TTC549 (cell line): Measurements from ENCODE around the gene MYCBPAP.

Experiments used
- FAIRE-seq: peaks from 2 replicates; lab custom pipeline; 2012; peaks lifted over from hg19 to GRCh38; lab: Jason Lieb, UNC

MYCBPAP gene

DNA sequence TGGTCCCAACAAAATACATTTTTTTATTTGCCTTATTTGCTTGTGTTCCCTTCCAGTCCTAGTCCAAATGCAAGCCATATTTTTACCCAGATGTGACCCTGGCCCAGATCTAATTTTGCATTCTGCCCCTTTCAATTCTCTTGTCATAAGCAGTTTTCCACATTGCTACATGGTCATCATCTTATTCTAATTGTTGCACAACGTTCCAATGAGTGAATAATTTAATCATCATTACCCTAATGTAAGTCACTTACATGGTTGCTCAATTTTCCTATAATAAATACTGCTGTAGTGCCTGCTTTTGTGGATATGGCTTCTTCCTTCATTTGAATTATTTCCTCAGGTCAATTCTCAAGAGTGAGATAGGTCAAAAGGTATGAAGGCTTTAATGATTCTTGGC, 16.7 kb upstream of the MYCBPAP start:
- no peak for FAIRE-seq

DNA sequence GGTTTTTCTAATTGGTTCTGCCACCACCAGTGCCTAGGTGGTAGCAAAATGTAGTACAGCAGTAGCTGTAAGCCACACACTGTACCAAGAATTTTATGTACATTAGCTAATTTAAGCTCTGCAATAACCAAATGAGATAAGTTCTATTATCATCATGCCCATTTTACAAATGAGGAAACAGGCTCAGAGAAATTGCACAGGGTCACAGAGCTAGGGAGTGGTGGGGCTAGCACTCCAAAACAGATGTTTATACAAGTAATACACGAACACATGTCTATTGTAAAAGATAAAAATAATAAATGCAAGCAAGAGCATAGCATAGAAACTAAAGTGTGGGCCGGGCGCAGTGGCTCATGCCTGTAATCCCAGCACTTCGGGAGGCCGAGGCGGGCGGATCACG, 16.0 kb upstream of the MYCBPAP start:
- FAIRE-seq = no peak

DNA sequence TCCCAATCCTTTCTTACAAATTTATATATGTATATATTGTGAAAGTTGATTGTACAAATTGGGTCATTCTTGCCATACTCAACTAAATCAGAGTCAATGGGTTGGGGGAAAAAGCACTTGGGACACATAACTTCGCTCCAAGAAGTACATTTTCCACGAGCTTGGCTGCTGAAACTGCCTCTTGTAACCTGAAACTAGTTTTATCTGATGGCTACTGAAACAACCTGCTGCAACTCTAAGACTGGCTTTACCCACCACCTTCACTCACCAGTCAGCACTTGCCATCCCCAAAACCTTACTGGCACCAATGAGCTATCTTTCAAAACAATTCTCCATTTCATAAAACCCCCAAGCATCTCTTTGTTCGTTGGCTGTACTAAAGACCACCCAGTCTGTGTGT, 14.5 kb upstream of the MYCBPAP start:
- FAIRE-seq = no peak

DNA sequence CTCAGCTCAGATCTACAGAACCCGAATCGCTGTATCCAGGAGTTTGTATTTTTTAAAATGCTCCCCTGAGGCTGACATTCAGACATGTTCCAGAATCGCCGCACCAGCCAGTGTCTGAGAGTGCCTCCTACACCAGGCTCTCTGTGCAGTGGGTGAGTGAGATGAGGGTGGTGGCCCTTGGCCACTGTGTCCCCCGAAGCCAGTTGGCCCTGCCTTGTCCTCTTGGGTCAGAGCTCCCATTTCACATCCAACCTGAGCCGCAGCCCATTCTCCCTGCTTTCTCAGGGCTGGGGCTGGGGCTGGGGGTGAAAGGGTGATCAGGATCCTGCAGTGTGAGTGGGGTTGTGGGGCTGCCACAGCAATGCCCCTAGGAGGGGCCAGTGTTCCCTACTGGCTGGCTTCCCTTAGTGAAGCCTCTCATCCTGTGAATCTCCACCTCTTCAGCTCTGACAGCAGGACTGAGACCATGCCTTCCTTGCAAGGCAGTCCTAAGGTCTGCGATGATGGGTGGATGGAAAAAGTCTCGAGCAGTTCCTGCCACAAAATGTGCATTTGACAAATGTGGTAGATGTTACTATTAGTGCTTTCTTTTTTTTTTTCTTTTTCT, 12.9 kb upstream of the MYCBPAP start:
- no peak for FAIRE-seq

DNA sequence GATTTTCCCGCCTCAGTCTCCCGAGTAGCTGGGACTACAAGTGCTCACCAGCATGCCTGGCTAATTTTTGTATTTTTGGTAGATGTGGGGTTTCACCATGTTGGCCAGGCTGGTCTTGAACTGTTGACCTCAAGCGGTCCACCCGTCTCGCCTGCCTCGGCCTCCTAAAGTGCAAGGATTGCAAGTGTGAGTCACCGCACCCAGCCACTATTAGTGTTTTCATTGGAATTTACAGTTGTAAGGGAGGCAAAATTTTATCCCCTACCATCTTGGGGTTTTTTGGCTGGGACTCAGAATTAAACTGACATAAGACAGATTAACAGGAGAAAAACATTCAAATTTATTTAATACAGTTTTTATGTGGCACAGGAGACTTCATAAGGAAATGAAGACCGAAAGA, 12.3 kb upstream of the MYCBPAP start:
- FAIRE-seq = no peak

DNA sequence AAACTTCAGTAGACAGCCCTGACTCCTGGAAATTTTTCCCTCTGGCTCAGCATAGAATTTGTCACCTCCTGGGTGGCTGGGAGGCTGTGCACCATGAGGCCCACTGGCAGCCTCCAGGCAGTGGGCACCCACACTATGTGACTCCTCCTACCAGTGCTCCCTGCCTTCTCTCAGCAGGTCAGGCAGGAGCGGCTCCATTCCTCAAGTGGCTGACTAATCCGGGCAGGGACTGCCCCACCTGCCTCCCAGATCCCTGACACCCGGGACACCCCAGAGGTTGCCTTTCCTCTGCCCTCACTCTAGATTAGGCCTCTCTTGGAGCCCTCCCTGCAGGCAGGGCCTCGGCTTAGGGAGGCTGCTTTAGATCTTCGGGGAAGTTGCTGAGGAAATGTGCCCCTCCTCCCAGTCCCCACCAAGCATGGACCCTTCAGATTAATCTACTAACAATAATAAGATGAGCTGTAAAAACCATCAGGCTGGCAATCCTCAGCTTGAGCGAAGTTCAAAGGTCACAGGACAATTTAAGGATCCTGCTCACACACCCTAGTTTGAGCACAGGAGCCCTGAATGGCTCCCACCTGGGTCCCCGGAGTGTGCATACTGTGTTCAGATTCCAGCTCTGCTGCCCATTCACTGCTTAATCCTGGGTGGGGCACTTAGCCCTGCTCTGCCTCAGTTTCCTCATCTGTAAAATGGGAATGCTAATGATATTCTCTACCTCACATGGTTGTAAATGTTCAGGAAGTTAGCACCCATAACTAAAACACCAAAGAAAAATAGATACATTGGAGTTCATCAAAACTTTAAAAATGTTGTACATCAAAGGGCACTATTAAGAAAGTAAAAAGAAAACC, 10.0 kb upstream of the MYCBPAP start:
- no peak for FAIRE-seq

DNA sequence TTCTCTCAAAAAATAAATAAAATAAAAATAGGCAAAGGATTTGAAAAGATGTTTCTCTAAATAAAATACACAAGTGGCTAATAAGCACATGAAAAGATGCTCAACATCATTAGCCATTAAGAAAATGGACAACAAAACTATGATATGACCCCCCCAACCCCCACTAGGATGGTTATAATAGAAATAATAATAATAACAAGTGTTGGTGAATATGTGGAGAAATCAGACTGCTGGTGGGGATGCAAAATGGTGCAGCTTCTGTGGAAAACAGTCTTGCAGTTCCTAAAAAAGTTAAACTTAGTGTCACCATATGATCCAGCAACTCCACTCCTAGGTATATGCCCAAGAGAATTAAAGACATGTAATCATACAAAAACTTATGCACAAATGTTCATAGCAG, 9.0 kb upstream of the MYCBPAP start:
- FAIRE-seq = no peak

DNA sequence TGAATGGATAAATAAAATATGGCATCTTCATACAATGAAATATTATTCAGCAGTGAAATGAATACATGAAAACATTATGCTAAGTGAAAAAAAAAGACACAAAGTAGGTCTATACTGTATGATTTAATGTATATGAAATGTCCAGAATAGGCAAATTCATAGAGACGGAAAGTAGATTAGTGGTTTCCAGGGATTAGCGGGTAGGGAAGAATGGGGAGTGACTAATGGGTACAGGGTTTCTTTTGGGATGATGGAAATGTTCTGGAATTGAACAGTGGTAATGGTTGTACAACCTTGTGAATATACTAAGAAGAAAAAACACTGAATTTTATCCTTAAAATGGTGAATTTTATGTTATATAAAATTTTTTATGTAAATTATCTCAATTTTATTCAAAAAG, 8.5 kb upstream of the MYCBPAP start:
- no peak for FAIRE-seq

DNA sequence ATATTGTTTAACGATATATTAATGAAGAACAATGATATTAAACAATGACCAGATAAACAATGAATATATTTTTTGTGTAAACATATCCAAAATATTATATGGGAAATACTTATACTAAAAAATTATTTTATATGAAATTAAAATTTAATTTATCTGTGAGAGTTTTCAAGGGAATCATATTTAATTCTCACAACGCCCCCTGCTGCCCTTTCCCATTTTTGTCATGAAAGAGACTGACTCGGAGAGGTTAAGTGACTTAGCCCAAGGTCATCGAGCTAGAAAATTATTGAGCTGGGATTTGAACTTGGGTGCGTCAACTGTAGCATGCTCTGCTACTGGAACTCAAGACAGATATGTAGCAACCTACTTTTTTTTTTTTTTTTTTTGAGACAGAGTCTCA, 7.2 kb upstream of the MYCBPAP start:
- FAIRE-seq = peak; percentile 76

DNA sequence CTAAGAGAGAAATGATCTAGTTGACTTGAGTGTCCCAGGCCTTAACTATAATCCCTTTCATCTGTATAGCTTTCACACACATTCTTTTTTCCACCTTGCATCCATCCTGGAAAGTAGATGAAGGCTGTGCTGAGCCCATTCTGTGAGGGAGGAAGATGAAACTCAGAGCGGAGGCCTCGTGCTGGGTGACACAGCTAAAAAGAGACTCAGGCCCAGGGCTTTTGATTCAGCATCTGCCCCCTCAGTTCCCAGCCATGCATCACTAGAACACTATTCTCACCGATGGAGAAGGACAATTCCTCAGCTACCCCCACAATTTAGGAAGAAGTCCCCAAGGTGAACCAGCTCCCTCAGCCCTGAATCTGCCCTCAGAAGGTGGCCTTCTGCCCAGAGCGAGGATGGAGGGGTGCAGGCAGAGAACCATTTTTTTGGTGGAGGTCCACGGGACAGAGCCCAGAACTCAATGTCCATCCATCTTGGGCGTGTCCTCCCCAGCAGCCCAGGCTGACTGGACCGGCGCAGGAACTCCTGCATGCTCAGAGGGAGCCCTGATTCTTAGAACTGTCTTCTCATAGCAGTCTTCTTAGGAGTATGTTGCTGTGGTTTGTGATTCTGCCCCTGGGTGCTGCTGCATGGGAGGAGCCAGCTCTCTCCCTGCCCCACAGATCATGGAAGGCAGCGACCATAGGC, 5.8 kb upstream of the MYCBPAP start:
- no peak for FAIRE-seq

DNA sequence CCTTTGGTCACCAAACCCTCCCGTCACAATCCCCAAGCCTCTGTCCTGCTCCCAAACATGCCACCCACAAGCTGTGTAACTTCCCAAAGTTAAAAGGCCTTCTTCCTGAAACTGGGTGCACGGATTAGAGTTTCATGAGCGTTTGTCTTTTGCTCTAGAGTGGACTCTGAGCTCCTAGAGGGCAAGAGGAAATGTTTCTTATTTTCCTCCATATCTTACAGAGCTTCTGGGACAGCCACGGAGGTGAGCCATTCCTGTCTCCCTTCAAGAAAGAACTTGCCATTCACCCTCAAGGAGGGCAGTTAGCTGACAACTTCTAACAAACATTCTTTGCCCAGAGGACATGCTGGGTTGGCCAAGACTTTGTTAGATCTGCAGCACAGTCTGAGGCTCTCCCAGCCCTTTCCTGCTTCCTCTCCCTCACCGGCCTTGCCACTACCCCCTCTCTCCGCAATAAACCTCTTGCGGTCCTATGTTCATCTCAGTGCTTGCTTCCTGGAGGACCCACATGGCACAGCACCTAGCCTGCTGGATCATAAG, 2.6 kb upstream of the MYCBPAP start:
- no peak for FAIRE-seq

DNA sequence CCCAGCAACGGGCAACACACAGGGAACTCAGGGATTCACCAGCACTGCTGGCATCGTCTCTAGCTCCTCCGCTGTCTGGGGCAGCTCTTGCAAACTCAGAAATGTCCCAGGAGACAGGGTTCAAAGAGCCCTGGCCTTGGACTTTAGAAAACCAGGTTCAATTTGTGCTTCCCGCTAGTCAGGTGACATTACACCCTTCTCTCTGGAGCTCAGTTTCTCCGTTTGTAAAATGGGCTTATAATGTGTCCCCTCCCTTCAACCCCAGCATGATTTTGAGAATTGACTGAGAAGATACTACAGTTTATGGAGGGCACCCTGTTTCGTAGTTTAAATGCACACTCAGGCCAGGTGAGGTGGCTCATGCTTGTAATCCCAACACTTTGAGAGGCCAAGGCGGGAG, 1.9 kb upstream of the MYCBPAP start:
- no peak for FAIRE-seq

DNA sequence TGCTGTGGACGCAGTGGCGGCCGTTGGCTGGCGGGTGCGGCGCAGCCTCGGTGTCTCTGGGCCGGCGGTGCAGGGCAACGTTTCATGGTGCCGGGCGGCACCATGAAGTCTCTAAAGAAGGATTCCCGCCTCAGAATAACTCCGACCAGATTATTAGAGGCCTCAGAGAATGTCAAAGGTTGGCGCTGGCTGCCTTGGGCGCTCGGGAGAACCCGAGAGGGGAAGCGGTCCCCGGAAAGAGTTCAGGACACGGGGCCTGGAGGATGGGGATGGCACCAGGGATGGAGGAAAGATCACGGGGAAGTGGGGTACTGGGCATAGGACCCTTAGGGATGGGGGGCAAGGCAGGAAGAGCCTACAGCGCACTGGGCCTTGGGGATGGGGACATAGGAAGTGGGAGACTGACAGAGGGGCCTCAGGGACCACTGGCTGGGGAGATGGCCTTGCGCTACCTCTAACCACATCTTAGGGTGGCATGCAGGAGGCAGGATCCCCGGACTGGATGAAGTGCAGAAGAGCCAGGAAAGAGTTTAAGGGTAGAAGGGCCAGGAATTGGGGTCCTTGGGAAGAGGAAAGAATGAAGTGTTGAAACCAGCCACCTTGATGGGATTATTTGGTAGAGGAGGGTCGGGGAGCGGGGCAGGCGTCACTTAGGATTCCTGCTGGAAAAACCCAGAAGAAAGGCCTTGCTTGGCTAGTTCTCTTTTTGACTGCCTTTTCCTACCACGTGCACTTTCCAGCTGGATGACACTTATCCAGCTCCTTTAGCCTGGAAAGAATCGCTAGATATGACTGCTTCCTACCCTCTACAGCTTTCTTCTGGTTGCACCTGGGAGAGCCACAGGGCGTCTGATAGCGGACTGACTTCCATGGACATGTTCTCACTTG, 578 bp downstream of the MYCBPAP start:
- no peak for FAIRE-seq

DNA sequence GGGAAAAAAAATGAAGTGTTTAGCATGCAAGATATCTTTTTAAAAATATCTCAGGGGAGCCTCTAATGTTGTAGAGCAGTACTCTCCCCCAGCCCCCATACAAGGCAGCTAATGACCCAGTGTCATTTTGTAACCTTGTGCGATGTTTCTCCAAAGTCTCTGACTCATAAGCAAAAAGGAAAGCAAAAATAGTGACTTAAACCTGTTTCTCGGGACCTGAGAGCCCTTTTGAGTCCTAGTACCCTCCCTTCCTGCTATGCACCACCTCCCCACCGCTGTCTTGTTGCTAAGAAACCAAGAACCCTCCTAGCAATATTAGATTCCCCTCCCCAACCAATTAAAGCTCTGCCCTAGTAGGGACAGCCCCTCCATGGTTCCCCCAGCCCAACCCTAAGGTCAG, 2.8 kb downstream of the MYCBPAP start:
- no peak for FAIRE-seq

DNA sequence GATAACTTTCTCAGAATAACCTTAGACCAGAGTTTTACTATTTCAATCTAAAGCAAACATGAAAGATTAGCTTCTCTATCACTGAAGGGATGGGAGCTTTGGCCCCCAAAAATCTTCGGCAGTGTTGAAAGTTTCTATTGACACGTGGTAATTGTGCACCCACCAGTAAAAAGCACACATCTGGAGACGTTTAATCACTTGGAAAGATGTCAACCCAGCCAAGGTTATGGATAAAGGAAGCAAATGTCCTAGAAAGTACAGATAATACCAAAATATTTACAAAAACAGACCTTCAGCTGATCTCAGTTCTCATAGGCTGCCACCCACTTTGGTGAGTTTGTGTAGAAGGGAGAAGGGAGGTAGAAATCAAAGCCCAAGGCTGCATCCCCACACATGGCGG, 5.3 kb downstream of the MYCBPAP start:
- no peak for FAIRE-seq

DNA sequence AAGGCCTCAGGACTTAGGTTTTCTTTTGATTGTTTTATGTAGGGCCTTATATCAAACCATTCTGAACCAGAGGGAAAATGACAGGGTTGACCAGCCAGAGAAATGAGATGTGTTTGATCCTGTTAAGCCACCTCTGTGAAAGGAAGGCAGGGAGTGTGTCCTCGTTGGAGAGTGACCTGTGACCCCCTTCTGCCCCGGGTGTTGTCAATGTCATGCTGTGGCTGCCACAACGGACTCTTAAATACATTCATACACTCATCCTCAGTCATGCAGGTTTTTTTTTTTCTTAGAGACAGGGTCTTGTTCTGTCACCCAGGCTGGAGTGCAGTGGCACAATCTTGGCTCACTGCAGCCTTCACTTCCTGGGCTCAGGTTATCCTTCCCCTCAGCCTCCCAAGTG, 6.1 kb downstream of the MYCBPAP start:
- FAIRE-seq = no peak

DNA sequence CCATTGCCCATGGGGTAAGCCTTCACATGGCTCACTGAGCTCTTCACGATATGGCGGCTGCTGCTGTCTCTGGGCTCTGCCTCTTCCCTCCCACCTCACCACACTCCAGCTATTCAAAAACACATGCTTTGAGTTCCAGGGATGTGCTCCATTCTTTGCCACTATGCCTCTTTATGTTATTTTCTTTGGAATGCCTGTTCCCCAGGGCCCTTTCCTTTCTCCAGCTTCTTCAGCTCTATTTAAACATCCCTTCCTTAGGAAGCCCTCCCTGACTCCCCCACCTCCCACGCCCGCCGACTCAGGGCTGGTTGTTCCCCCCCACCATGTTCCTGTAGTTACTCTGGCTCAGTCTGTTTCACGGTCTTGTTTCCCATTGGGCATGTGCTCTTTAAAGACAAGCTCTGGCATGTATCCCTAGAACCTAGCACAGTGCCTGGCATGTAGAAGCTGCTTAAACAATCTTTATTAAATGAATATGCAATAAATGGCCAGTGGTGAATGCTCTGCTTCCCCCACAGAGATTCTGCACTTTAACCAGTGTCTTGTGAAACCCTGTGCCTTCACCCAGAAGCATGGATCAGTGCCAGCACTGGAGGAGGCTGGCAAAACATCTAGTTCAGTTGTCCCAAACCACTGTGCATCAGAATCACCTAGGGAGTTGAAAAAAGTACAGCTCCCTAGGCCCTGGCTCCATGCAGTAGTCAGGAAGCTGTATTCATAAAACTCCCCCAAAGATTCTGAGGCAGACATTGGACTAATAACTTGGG, 6.9 kb downstream of the MYCBPAP start:
- no peak for FAIRE-seq

DNA sequence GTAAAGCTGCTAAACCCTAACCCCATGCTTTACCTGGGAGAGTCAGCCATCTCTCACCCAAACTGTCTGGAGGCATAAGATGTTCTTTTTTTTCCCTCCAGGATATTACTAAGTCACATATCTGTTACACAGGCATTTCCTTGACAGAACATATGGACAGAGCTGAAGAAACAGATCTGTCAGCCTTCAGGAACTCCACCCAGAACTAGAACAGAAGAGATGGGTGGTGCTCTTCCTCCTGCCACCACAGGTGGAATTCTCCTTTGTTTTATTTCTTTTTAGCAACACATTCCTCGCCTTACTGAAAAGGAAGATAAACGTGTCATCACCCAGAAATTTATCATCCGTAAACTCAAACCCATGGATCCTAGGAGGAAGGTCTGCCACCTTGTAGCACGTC, 8.8 kb downstream of the MYCBPAP start:
- no peak for FAIRE-seq

DNA sequence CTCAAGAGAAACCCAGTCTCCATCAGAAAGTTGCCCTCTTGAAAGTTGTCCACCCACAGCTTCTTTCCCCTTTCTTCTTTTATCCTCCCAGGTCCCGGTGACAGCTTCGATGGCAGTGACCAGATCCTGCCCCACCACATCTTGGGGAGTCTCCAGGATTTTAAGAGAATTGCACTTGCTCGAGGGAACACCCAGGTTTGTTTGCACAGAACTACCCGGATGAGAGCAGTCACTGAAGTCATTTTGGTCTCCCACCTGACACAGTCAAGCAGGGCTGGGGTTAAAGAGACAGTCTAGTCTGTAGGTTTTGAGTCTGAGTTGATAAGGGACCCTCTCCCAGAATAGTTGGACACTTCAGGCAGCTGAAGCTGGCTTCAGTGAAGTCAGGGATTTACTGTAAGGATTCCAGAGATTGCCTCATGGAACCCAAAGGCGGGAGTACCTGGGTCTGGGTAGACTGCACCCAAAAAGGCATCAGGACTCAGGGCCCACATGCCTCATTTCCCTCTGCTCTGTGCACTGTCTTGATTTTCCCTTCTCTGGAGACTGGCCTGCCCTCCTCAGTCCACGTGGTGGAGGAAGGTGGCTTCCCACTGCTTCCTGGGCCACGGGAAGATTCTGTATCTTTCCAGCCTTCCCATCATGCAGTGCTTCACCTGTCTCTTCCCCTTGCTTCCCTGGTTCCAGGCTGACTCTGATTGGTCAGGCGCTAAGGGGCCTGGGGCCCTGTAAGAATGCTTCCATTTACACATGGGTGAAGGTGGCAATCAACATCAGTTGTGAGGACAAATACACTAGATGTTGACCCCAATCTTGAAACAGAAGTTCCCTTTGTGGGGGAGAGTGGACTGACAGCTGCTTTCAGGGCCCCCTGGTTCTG, 9.5 kb downstream of the MYCBPAP start:
- no peak for FAIRE-seq

DNA sequence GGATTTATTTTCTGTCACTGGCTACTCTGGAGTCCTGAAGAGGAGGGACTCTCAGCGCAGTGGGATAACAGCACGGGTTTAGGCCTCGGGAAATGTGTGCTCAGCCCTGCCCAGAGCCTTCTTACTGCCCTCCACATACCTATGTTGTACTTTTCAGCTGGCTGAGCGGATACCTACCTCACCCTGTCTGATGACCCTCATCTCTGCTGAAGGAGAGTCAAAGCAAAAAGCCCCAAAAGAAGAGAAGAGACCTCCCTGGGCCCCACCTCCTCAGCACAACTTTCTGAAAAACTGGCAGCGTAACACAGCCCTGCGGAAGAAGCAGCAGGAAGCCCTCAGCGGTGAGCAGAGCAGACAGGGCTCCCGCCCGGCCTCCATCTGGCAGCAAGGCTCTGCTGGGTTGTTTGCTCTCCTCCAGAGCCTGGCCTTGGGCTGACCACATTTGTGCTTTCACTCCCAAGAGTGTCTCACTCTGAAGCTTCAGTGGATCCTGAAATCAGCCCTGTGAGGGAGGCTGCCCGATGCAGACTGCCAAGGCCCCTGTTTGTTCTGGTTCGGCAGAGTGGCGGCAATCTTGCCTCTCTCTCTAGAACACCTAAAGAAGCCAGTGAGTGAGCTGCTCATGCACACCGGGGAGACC, 10.3 kb downstream of the MYCBPAP start:
- FAIRE-seq = no peak
